ENCODE results near the gene TBX18.

DNA sequence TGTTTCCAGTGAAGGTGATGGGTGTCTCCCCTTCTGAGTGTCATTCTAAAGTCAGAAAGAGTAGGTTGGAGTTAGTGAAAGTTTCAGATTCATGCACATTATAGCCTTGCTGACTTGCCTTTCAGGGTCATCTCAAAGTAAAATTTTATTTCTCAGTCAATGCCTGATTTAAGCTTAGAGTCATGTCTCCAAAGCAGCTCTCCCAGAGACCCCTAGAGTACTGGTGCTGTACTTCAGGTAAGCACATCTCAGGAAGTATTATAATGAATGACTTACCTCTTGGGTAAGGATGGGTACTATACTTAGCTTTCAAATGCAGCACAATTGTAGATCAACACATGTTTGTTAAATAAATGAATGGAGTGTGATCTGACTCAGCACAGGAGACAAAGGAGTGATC, 116.0 kb downstream of the TBX18 start:
- TF ChIP-seq EP300 (IDR thresholded peaks at IDR 0.05; ENCODE audit: borderline replicate concordance) (no peak), FOXM1 (IDR thresholded peaks at IDR 0.05; ENCODE audit: borderline replicate concordance, low read depth) (no peak), TAF1 (IDR thresholded peaks at IDR 0.05; ENCODE audit: low read depth) (no peak), ZBTB7A (IDR thresholded peaks at IDR 0.05; ENCODE audit: low read depth) (no peak), TEAD4 (IDR thresholded peaks at IDR 0.05) (no peak), CEBPB (IDR thresholded peaks at IDR 0.05) (no peak), CREB1 (IDR thresholded peaks at IDR 0.05; ENCODE audit: low read depth) (no peak), TCF12 (IDR thresholded peaks at IDR 0.05; ENCODE audit: low read depth) (no peak)
- TF ChIP-seq, protein P1, sequence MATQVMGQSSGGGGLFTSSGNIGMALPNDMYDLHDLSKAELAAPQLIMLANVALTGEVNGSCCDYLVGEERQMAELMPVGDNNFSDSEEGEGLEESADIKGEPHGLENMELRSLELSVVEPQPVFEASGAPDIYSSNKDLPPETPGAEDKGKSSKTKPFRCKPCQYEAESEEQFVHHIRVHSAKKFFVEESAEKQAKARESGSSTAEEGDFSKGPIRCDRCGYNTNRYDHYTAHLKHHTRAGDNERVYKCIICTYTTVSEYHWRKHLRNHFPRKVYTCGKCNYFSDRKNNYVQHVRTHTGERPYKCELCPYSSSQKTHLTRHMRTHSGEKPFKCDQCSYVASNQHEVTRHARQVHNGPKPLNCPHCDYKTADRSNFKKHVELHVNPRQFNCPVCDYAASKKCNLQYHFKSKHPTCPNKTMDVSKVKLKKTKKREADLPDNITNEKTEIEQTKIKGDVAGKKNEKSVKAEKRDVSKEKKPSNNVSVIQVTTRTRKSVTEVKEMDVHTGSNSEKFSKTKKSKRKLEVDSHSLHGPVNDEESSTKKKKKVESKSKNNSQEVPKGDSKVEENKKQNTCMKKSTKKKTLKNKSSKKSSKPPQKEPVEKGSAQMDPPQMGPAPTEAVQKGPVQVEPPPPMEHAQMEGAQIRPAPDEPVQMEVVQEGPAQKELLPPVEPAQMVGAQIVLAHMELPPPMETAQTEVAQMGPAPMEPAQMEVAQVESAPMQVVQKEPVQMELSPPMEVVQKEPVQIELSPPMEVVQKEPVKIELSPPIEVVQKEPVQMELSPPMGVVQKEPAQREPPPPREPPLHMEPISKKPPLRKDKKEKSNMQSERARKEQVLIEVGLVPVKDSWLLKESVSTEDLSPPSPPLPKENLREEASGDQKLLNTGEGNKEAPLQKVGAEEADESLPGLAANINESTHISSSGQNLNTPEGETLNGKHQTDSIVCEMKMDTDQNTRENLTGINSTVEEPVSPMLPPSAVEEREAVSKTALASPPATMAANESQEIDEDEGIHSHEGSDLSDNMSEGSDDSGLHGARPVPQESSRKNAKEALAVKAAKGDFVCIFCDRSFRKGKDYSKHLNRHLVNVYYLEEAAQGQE (IDR thresholded peaks at IDR 0.05; ENCODE audit: low read depth), result no peak
- TF ChIP-seq, protein P2, sequence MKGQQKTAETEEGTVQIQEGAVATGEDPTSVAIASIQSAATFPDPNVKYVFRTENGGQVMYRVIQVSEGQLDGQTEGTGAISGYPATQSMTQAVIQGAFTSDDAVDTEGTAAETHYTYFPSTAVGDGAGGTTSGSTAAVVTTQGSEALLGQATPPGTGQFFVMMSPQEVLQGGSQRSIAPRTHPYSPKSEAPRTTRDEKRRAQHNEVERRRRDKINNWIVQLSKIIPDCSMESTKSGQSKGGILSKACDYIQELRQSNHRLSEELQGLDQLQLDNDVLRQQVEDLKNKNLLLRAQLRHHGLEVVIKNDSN (IDR thresholded peaks at IDR 0.05), result no peak
- TF ChIP-seq, protein P3, sequence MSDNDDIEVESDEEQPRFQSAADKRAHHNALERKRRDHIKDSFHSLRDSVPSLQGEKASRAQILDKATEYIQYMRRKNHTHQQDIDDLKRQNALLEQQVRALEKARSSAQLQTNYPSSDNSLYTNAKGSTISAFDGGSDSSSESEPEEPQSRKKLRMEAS (IDR thresholded peaks at IDR 0.05), result no peak
